GM19328 (cell line): ENCODE results near the gene KRTAP5-7.
"Not testable (repeated sequence)": the region's sequence is repeated elsewhere in the genome, so short reads cannot be mapped to it uniquely, and the experiment has no call there.

ENCODE experiments used
- ATAC-seq: cut with Tn5 transposase; IDR thresholded peaks from one replicate; pipeline ENCODE4 v1.9.1; 2021; ENCODE audit warnings: mild to moderate bottlenecking, moderate library complexity; ENCODE audit not compliant: unreplicated experiment

KRTAP5-7 gene

DNA sequence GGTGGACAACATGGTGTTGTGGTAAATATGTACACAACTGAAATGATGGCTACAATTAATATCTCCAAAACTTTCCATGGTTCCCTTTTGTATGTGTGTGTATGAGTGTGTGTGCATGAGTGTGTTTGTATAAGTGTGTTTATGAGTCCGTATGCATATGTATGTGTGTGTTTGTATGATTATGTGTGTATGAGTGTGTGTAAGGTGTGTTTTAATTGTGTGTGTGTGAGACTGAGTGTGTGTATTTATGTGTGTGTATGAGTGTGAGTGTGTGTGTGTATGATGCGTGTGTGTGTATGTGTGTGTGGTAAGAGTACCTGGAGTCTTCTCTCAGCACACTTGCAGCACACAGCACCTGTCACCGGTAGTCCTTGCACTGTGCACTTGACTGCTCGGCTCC lies 29.0 kb downstream of the KRTAP5-7 start:
- ATAC-seq = no peak

GRCh38 chr11:71557257-71557656 lies 30.2 kb downstream of the KRTAP5-7 start:
- no peak for ATAC-seq

DNA sequence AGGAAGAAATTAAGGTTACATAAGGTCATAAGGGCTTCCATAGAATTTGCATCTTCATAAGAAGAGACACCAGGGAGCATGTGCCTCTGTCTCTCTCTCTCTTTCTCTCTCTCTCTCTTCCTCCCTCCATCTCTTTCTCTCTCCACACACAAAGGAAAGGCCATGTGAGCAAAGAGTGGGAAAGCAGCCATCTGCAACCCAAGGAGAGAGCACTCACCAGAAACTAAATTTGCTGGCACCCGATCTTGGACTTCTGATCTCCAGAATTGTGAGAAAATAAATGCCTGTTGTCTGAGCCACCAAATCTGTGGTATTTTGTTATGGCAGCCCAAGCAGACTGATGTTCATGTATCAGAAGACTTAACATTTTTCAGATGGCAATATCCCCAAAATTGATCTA lies 31.9 kb downstream of the KRTAP5-7 start:
- ATAC-seq = no peak

- ATAC-seq = no peak
These were observed 35.1 kb downstream of the KRTAP5-7 start for GRCh38 chr11:71562120-71562519.

DNA sequence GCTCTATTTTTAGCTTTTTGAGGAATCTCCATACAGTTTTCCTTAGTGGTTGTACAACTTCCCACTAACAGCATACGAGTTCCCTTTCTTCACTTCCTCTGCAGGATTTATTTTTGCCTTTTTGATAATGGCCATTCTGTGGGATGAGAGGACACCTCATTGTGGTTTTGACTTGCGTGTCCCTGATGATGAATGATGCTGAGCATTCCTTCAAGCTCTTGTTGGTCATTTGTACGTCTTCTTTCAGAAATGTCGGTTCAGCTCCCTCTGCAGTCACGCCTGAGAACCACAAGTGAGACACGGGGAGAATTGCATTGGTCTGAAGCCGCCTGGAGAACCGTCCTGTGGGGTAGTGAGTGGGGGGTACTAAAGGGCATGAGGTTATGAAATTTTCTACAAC lies 36.3 kb downstream of the KRTAP5-7 start:
- no peak for ATAC-seq

GRCh38 chr11:71564430-71564829 lies 37.4 kb downstream of the KRTAP5-7 start:
- no peak for ATAC-seq

GRCh38 chr11:71565263-71565662 lies 38.2 kb downstream of the KRTAP5-7 start, which contains the start of gene KRTAP5-10:
Gene KRTAP5-10, plus strand, starts transcription at chr11:71565563. Its CDS starts 25 bp downstream, at chr11:71565588.
- ATAC-seq = no peak

GRCh38 chr11:71566081-71566620 lies 39.1 kb downstream of the KRTAP5-7 start:
- no peak for ATAC-seq

DNA sequence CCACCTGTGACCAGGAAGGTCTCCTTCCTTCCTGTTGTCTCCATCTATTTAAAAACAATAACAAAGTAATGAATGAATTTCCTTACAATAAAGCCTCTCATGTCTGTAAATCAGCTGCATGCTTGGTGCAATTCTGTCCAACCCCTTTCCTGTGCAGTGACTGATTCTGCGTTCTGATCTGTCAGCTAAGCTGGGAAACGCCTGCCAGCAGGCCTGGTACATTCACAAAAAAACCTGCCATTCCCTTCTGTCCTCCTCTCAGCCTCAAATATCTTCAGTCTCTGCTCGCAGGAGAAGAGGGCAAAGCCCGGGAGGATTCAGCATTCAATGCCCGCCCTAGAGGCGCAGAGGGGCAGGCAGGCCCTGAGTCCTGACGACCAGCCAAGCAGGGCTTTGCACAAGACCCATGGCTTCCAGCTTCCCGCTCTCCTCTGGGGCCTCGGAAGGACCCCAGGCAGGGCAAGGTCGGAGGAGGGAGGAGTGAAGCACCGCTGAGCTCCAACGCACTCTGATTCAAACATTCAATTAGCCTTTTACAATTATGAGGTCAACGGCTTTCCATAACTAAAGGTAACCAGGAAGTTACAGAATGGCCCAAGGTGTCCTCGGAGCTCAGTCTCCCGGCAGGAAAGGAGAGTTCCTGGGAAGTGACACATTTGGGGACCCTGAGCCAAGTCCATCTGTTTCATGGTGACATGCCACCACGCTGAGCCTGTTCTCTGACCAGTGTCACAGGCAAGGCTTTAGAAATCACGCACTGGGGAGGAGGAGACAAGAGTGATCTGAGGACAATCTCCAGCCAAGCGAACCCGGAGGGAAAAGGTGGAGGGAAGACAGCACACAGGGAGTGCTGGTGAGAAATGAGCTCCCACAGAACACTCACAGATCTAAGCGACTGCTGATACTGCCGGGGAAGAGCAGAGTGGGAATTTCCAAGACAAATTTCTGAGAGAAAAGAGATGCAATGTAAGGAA lies 39.8 kb downstream of the KRTAP5-7 start:
- not testable (repeated sequence) for ATAC-seq

GRCh38 chr11:71567633-71568032 lies 40.6 kb downstream of the KRTAP5-7 start:
- ATAC-seq = not testable (repeated sequence)

DNA sequence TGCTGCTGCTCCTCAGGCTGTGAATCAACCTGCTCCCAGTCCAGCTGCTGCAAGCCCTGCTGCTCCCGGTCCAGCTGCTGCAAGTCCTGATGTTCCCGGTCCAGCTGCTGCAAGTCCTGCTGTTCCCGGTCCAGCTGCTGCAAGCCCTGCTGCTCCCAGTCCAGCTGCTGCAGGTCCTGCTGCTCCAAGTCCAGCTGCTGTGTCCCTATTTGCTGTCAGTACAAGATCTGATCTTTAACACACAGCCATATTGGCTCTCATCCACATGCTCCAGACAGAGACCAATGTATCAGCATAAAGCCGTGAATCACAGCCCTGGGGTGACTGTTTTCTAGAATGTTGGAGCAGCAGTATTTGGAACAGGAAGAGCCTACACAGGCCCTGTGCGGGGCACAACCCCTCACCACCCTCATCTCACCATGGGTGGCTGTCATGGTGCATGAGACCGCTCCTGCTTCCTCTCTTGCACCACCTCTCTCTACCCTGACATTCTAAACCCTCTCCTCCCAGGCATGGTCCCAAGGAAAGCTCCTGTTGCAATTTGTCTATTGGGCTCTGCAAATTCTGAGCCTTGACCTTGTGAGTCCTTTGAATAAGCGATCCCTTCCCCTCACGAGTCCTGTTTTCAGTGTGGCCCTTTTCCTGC lies 41.8 kb downstream of the KRTAP5-7 start:
- no peak for ATAC-seq

DNA sequence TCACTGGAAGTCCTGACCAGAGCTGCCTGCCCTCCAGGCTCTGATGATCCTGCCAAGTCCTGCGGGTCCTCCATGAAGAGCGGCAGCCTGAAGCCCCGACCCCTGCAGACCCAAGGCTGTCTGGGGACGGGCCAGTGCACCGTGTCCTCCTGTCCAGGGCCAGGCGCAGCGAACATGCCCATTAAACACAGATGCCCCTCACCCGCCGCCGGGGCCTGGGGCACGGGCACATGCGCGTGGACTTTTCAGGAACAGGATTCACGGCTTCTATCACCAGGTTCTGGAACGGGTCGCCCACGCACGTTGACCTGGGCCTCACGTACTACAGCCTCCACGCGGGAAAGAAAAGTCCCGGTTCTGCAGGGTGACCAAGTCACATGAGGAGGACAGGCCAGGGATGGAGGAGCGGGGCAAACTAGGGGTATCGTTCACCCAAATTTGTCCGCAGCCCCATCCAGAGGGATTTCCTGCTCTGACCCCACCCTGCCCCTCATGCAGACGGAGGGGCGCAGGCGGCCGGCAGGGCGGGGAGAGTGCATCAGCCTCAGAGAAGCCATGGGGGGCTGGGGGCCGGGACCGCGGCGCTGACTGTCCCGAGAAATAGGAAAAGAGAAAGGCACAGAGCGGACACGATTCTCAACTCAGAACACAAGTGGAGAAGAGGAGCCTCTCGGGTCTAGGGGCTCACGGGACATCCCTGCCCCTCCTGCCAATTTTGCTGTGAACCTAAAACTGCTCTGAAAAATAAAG lies 44.2 kb downstream of the KRTAP5-7 start:
- not testable (repeated sequence) for ATAC-seq

DNA sequence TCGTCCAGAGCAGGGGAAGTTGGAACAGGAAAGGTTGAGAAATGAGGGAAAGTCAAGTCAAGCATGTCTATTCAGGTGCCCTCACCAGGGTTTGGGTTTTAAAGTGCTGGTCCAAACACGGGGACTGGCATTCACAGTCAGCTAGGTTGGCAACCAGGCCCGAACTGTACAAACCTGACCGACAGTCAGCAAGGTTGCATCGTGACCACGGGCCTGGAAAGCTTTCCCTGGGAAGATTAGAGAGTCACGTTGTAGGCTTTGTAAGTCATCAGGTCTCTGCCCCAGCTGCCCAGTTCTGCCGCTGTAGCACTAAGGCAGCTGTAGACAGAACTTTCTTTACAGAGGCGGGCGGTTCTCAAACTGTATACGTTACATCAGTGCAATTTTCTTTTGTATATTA lies 45.7 kb downstream of the KRTAP5-7 start:
- ATAC-seq = no peak

DNA sequence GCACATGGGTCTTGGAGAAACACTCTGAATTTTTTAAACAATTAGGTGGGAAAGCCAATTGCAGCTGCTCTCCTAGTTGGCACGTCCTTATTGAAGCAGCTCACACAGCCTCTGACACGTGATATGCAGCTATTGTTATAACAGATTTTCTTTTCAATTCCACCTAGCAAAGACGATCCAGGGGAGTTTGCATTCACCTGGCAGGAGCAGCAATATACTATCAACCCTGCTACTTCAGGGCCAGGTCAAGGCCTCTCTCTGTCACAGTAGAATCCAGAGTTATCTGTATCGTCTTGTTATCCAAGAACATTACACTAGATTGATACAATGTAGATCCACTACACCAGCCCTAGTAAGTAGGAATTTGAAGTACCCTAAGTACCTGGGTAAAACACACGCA lies 47.4 kb downstream of the KRTAP5-7 start:
- no peak for ATAC-seq

DNA sequence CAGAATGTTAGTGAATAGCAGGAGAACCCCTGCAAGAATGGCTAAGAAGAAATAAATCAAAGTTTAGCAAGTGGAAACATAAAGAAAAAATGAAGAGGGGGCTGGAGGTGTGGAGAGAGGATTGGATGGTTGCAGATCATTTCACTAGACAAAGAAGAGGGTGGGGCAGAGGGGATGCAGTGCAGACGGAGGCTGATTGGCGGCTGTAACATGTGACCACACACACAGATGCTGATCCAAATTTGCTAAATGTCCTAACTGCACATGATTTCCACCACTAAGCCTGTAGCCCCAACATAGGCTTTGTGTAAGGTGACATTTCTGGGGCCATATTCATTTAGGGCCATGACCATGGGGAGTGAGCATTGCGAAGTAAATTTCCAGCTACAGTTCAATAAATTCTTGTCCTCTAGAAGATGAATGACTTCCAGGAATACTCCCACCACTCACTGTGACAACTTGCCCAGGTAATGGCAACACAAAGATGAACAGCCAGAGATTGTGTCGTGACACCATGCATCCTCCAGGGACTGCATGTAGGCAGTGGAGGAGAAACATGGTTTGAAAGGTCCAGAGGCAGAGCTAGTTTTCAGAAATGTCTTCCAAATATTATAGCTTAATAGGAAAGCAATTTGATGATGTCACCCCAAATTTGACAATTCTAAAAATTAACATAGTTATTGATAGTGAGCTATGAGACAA lies 48.8 kb downstream of the KRTAP5-7 start:
- no peak for ATAC-seq

DNA sequence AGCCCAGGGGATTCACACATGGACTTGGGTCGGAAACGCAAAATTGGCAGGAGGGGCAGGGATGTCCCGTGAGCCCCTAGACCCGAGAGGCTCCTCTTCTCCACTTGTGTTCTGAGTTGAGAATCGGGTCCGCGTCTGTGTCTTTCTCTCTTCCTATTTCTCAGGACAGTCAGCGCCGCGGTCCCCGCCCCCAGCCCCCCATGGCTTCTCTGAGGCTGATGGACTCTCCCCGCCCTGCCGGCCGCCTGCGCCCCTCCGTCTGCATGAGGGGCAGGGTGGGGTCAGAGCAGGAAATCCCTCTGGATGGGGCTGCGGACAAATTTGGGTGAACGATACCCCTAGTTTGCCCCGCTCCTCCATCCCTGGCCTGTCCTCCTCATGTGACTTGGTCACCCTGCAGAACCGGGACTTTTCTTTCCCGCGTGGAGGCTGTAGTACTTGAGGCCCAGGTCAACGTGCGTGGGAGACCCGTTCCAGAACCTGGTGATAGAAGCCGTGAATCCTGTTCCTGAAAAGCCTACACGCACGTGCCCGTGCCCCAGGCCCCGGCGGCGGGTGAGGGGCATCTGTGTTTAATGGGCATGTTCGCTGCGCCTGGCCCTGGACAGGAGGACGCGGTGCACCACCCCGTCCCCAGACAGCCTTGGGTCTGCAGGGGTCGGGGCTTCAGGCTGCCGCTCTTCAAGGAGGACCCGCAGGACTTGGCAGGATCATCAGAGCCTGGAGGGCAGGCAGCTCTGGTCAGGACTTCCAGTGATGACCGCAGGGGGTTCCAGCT lies 49.8 kb downstream of the KRTAP5-7 start:
- ATAC-seq = not testable (repeated sequence)

GRCh38 chr11:71577469-71578004 lies 50.5 kb downstream of the KRTAP5-7 start:
- ATAC-seq = no peak
